ENCODE measurements around the gene SCFD2.

DNA sequence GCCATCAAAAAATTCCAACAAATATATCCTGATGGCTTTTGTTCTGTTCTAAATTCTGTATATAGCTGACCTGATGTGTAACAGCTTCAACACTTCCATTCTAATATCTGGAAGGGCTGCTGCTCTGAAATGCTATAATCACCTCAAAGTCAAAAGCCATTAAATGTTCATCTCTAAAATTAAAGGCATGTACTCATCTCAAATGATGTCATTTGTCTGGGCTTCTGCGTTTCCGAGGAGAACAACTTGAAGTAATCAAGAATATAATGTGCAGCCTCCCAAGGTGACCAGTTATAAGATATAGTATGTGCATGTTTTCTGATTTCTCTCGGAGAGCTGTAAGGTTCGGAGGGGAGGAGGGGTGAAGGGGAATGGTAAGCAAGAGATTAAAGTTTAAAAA is 237.6 kb downstream of the SCFD2 start:
- TF ChIP-seq, protein P1, sequence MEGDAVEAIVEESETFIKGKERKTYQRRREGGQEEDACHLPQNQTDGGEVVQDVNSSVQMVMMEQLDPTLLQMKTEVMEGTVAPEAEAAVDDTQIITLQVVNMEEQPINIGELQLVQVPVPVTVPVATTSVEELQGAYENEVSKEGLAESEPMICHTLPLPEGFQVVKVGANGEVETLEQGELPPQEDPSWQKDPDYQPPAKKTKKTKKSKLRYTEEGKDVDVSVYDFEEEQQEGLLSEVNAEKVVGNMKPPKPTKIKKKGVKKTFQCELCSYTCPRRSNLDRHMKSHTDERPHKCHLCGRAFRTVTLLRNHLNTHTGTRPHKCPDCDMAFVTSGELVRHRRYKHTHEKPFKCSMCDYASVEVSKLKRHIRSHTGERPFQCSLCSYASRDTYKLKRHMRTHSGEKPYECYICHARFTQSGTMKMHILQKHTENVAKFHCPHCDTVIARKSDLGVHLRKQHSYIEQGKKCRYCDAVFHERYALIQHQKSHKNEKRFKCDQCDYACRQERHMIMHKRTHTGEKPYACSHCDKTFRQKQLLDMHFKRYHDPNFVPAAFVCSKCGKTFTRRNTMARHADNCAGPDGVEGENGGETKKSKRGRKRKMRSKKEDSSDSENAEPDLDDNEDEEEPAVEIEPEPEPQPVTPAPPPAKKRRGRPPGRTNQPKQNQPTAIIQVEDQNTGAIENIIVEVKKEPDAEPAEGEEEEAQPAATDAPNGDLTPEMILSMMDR (IDR thresholded peaks at IDR 0.05), result no peak
- TF ChIP-seq EP300 (IDR thresholded peaks at IDR 0.05), result no peak
- TF ChIP-seq POLR2A (IDR thresholded peaks at IDR 0.05), result no peak

Data from ovary (tissue), 3 donors.